MG63 (cell line): ENCODE data around the gene DNAJC24. TPM values are rescaled to one million over a fixed set of nuclear protein-coding genes. Genes with fewer than 3 reads are reported as not detected.
"Not testable (repeated sequence)": the region's sequence is repeated elsewhere in the genome, so short reads cannot be mapped to it uniquely, and the experiment has no call there.

Experiments
- DNase-seq: peaks from one replicate; pipeline ENCODE4 v3.0.0-alpha.2; 2020
- H3K27me3 ChIP-seq: fragments of 250-450 bp; sonication (Bioruptor Pico); 2 replicates; pipeline ENCODE4 v1.5.1; 2020; ENCODE audit warnings: mild to moderate bottlenecking, moderate library complexity
- H3K36me3 ChIP-seq: fragments of 250-450 bp; sonication (Bioruptor Pico); 2 replicates; pipeline ENCODE4 v1.5.1; 2020; ENCODE audit warnings: mild to moderate bottlenecking, moderate library complexity
- H3K4me3 ChIP-seq: fragments of 250-450 bp; sonication (Bioruptor Pico); 2 replicates; pipeline ENCODE4 v1.5.1; 2020; ENCODE audit warnings: mild to moderate bottlenecking, moderate library complexity
- H3K9me3 ChIP-seq: fragments of 250-450 bp; sonication (Bioruptor Pico); 2 replicates; pipeline ENCODE4 v1.5.1; 2020; ENCODE audit warnings: mild to moderate bottlenecking, moderate library complexity
- total RNA-seq: library from RNA; depleted of rRNA; stranded (reverse); fragments of >200 nt; shearing (Covaris generic); gene quantifications from 2 replicates; pipeline ENCODE4 v1.2.3, GENCODE V29; 2014; ENCODE audit warnings: low replicate concordance; rRNA removed

The DNAJC24 gene
- 3.1 and 4.0 TPM in 2 replicates for total RNA-seq

DNA sequence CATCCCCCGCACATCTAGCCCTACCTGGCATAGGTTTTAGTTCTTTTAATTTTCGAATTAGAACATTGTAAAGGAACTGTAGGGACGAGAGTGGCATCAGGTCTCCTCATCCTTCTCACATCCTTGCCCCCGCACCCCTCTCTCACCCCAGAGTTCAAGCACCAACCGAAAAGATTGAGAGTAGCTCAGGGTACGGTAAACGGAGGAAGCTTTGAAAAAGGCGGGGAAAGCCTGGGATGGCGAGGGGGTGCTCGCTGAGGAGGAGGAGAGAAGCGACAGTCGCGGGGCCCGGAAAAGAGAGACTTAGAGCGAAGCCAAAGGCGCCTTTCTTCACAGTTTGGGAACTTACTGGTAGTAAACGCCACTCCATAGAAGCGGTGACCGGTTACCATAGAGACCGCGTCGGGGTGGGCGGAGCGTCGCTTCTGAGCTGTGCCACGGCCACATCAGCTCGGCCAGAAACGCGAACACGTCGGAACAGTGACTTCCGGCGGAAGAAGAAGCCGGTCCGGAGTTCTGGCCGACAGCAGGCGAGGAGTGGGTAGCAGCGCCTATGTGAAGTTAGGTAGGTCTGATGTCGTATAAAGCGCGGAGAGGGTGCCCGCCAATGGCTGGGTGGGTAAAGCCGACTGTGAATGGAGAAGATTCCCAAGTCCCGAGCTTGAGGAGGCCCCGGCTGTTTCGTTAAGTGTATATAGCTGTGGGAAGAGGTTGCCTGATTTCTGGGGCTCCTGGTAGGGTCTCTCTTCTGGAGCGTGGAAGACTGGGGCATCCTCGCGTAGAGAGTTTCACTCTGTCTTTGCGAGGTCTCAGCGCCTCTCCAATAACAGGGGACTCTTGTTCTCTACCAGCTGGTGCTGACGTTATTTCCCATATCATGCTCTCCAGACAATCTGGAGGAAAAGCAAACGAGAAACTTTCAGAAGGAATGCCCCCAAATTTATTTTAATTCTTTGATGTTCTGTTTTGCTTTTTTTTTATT, at the start of gene DNAJC24, which contains the start of gene DCDC1:
Gene DNAJC24 (plus strand): TSS at position 513 of the 982 bp plus-strand sequence. CDS start 889 bp downstream, outside the sequence.
Gene DCDC1 (minus strand): TSS at position 392 of the 982 bp plus-strand sequence. CDS start 41,459 bp downstream, outside the sequence.
- DNase-seq: peak; percentile 81
- no peaks in the 10 kb centered on the region for H3K9me3 ChIP-seq
- no peaks in the 10 kb centered on the region for H3K36me3 ChIP-seq
- peak within 1 kb of the TSS; percentile 77 for H3K4me3 ChIP-seq
- no peaks in the 10 kb centered on the region for H3K27me3 ChIP-seq

DNA sequence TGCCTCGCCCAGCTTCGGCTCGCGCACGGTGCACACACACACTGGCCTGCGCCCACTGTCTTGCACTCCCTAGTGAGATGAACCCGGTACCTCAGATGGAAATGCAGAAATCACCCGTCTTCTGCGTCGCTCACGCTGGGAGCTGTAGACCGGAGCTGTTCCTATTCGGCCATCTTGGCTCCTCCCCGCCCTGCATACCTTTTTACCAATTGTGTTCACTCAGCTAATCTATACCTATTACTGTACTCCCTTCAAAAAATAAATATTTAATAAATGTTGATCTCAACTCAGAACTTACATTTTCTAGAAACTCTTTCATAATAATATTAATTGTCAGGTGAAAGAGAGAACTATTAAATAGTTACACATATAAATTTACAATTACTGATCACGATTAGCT, 48.2 kb upstream of the DNAJC24 start:
- DNase-seq, H3K4me3 ChIP-seq, H3K36me3 ChIP-seq, H3K27me3 ChIP-seq, H3K9me3 ChIP-seq: not testable (repeated sequence)

DNA sequence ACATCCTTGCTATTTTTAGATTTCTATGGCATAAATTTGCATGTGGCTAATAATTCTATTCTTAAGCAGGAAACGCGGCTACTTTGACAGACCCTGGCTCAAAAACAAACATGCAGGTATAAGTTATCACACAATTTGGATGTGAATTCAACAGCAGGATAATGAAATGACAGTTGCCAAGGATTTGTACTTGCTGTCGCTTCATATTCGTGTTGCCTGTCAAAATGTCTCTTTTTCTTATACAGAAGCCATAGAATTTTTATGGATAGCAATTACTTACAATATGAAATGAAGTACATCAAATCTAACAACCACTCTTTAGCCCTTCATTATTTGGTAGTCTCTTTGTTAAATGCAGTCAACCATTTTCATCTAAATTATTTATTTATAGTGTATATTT, 46.5 kb upstream of the DNAJC24 start:
- H3K27me3 ChIP-seq: no peaks in the 10 kb centered on the region
- no peak overlapping the region for H3K4me3 ChIP-seq
- no peaks in the 10 kb centered on the region for H3K36me3 ChIP-seq
- DNase-seq: no peak
- H3K9me3 ChIP-seq: no peaks in the 10 kb centered on the region

DNA sequence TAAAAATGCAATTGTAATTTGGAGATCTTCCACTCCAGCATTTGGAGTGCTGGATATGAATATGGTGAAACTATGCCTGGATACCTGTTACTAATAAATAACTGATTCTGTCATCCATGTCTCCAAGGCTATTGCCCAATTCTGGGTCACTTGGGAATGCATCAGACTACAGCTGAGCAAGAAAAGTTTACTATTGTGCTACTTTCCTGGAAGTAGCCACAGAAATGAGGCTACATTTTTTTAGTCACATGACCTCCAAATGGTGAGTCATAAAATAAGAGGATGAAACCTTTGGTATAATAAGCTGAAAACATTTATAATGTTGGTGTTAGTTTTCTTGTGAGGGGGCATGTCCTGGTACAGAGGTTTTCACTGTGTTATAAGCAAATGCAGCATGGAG, 44.5 kb upstream of the DNAJC24 start:
- no peaks in the 10 kb centered on the region for H3K9me3 ChIP-seq
- no peak overlapping the region for H3K4me3 ChIP-seq
- H3K27me3 ChIP-seq: no peaks in the 10 kb centered on the region
- peak; percentile 2 for DNase-seq
- no peaks in the 10 kb centered on the region for H3K36me3 ChIP-seq

GRCh38 chr11:31326470-31327148, 43.1 kb upstream of the DNAJC24 start:
- DNase-seq: no peak
- Histone ChIP-seq H3K4me3 (no peak overlapping the region), H3K27me3 (no peaks in the 10 kb centered on the region), H3K36me3 (no peaks in the 10 kb centered on the region), H3K9me3 (no peaks in the 10 kb centered on the region)

DNA sequence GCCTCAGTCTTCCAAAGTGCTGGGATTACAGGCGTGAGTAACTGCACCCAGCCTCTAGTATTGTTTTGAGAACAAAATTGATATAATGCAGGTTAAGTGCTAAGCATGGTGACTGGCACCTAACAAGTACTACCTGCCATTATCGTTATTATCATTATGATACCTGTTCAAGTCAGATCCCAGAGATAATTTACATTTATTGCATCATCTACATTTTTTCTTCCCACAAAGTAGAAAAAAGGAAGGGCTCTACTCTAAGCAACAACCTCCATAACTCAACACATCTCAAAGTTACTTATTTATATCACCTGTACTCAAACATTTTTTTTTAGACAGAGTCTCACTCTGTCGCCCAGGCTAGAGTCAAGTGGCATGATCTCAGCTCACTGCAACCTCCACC, 42.2 kb upstream of the DNAJC24 start:
- Histone ChIP-seq H3K4me3 (no peak overlapping the region), H3K9me3 (no peaks in the 10 kb centered on the region), H3K36me3 (no peaks in the 10 kb centered on the region), H3K27me3 (no peaks in the 10 kb centered on the region)
- DNase-seq: no peak

DNA sequence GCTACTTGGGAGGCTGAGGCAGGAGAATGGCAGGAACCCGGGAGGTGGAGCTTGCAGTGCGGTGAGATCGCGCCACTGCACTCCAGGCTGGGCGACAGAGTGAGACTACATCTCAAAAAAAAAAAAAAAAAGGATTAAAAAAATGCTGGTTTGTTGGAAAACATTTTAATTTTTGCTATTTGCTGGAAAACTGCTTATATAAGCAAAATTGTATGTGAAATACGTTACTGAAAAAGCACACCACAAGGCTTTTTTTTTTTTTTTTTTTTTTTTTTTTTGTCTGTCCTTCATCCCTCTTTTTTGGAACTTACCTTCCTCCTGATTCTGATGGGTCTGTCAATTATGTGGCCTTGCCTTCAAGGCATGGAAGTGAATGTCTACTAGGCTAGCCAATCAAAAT, 41.0 kb upstream of the DNAJC24 start:
- H3K9me3 ChIP-seq: no peaks in the 10 kb centered on the region
- no peaks in the 10 kb centered on the region for H3K27me3 ChIP-seq
- no peak for DNase-seq
- H3K36me3 ChIP-seq: no peaks in the 10 kb centered on the region
- H3K4me3 ChIP-seq: no peak overlapping the region

DNA sequence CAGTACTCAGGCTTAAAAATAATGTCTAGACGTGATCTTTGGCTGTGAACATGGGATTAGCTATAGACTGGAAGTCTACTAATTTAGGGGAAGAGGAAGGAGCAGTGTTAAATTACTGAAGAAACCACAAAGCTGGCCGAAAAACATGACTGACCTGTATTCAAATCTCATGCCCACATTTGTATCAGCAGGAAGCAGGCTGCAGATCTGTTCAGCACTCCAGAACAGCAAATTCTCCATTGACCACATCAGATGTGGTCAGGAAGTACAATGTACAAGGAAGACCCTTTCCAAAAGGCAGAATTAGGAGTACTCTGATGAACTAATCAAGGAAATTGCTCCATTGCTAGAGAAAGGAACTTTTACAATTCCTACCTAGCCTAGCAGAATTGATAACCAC, 31.9 kb upstream of the DNAJC24 start:
- Histone ChIP-seq H3K36me3 (no peaks in the 10 kb centered on the region), H3K27me3 (no peaks in the 10 kb centered on the region), H3K9me3 (no peaks in the 10 kb centered on the region), H3K4me3 (no peak overlapping the region)
- DNase-seq: no peak

GRCh38 chr11:31340903-31341572, 28.6 kb upstream of the DNAJC24 start:
- H3K9me3 ChIP-seq: no peaks in the 10 kb centered on the region
- no peak for DNase-seq
- no peaks in the 10 kb centered on the region for H3K36me3 ChIP-seq
- no peaks in the 10 kb centered on the region for H3K27me3 ChIP-seq
- H3K4me3 ChIP-seq: no peak overlapping the region

GRCh38 chr11:31351168-31351567, 18.5 kb upstream of the DNAJC24 start:
- H3K4me3 ChIP-seq: no peak overlapping the region
- no peak for DNase-seq
- H3K9me3 ChIP-seq: no peaks in the 10 kb centered on the region
- H3K27me3 ChIP-seq: no peaks in the 10 kb centered on the region
- H3K36me3 ChIP-seq: no peaks in the 10 kb centered on the region

GRCh38 chr11:31355131-31355530, 14.5 kb upstream of the DNAJC24 start:
- Histone ChIP-seq H3K4me3 (no peak overlapping the region), H3K9me3 (no peaks in the 10 kb centered on the region), H3K27me3 (no peaks in the 10 kb centered on the region), H3K36me3 (no peaks in the 10 kb centered on the region)
- no peak for DNase-seq

GRCh38 chr11:31355817-31356216, 13.8 kb upstream of the DNAJC24 start:
- no peaks in the 10 kb centered on the region for H3K36me3 ChIP-seq
- no peaks in the 10 kb centered on the region for H3K9me3 ChIP-seq
- H3K27me3 ChIP-seq: no peaks in the 10 kb centered on the region
- H3K4me3 ChIP-seq: no peak overlapping the region
- no peak for DNase-seq

GRCh38 chr11:31361743-31362142, 7.9 kb upstream of the DNAJC24 start:
- no peaks in the 10 kb centered on the region for H3K9me3 ChIP-seq

GRCh38 chr11:31366795-31367194, 2.9 kb upstream of the DNAJC24 start:
- H3K27me3 ChIP-seq: no peaks in the 10 kb centered on the region
- no peak for DNase-seq
- no peak overlapping the region for H3K4me3 ChIP-seq
- H3K9me3 ChIP-seq: no peaks in the 10 kb centered on the region
- H3K36me3 ChIP-seq: no peaks in the 10 kb centered on the region

More at GRCh38 chr11:31361743-31362142, 7.9 kb upstream of the DNAJC24 start:
- DNase-seq: no peak
- H3K4me3 ChIP-seq: no peak overlapping the region
- no peaks in the 10 kb centered on the region for H3K27me3 ChIP-seq
- no peaks in the 10 kb centered on the region for H3K36me3 ChIP-seq

DNA sequence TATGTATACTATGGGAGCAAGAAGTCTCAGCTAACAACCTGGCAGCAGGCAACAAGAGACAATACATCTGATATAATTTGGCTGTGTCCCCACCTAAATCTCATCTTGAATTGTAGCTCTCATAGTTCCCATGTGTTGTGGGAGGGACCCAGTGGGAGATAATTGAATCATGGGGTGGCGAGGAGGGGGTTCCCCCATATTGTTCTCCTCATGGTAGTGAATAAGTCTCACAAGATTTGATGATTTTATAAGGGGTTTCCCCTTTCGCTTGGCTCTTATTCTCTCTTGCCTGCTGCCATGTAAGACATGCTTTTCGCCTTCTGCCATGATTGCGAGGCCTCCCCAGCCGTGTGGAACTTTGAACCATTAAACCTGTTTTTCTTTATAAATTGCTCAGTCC, 6.2 kb downstream of the DNAJC24 start:
- DNase-seq: no peak

DNA sequence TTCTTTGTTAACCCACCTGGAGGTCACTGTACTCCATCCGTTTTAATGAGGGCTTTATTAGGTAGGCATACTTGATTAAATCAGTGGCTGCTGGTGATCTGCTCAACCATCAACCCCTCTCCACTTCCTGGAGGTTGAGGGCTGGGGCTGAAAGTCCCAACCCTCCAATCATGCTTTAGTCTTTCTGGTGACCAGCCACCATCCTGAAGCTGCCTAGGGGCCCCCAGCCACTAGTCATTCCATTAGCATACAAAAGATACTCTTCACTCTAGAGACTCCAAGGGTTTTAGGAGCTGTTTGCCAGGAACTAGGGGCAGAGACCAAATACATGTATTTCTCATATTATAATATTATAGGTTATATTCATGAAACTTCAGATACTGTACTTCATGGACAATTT, 13.5 kb downstream of the DNAJC24 start:
- Histone ChIP-seq H3K27me3 (no peaks in the 10 kb centered on the region), H3K36me3 (no peaks in the 10 kb centered on the region), H3K9me3 (no peaks in the 10 kb centered on the region), H3K4me3 (no peak overlapping the region)
- DNase-seq: no peak

More for the DNA sequence above, 6.2 kb downstream of the DNAJC24 start:
- H3K27me3 ChIP-seq: no peaks in the 10 kb centered on the region
- no peaks in the 10 kb centered on the region for H3K36me3 ChIP-seq
- H3K9me3 ChIP-seq: no peaks in the 10 kb centered on the region
- no peak overlapping the region for H3K4me3 ChIP-seq

DNA sequence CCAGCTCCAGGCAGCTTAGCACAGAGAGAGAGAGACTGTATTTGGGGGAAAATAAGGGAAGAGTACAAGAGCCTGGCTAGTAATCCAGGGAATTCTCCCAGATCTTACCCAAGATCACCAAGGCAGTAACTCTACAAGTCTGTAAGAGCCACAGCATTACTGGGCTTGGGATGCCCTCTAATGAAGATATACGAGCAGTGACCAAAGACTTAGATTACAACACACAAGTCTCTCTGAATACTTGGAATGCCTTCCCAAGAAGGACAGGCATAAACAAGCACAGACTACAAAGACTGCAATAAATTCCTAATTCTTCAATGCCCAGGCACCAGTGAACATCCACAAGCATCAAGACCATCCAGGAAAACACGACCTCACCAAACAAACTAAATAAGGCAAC, 17.7 kb downstream of the DNAJC24 start:
- Histone ChIP-seq H3K9me3 (no peaks in the 10 kb centered on the region), H3K27me3 (no peaks in the 10 kb centered on the region), H3K36me3 (no peaks in the 10 kb centered on the region), H3K4me3 (no peak overlapping the region)
- DNase-seq: no peak
